ES-I3 (cell line): ENCODE results near the gene TNS1.

ENCODE experiments used
- H3K36me3 ChIP-seq: 2 replicates; pipeline ENCODE4 v1.6.1; 2013; ENCODE audit warnings: mild to moderate bottlenecking, low read length, control low read depth, moderate library complexity; ENCODE audit not compliant: insufficient read depth
- H3K4me1 ChIP-seq: 2 replicates; pipeline ENCODE4 v1.6.1; 2013; ENCODE audit warnings: mild to moderate bottlenecking, control low read depth, low read length; ENCODE audit not compliant: insufficient read depth
- H3K9ac ChIP-seq: 2 replicates; pipeline ENCODE4 v1.6.1; 2013; ENCODE audit warnings: low read depth, mild to moderate bottlenecking, low read length, moderate library complexity
- H3K9me3 ChIP-seq: 2 replicates; pipeline ENCODE4 v1.6.1; 2013; ENCODE audit warnings: mild to moderate bottlenecking, low read length, moderate library complexity; ENCODE audit not compliant: control insufficient read depth, insufficient read depth

TNS1 gene

DNA sequence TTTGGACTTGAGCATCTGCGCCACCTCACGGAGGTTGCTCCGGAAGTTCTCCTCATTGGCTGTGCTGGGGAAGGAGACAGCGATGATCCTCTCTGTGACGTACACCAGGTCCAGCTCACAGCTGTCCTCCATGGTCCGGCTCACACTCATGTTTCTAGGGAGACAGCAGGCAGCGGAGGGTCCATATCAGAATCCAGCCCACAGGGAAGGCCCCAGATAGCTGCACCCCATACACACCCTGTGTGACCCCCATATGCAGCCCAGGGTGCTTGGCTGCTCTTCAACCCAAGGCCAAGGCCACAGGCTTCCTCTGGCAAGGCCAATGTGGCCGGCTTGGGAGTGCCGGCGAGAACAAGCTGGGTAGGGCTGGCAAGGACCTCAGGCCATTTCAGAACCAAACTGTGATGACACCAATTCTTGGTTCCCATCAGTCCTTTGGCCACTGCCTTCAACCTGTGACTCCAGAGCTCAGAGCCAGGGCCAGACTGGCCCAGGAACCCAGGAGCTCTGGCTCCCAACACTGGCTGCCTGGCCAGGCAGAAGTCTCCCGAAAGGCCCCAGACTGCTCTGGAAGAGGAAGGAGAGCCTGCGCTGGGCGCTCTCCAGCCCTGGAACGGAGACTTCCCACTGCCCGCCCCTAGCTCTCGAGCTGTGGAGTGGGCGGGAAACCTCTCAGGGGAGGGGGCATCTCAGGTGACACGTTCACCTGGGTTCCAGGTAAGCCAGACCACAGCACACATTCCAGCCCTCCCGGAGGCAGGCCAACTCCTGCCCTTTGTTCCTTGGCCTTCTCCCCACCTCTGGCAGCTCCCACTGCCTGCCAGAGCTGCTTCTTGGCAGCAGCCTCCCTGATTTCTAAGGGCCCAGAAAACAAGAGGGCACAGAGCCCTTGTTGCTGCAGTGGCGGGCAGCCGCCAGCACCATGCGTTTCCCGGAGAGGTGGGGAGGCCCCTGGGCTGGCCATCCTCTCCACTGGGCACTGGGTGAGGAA, 104.7 kb downstream of the TNS1 start:
- Histone ChIP-seq H3K9ac (no peak overlapping the region), H3K4me1 (peaks cover 12% of the 10 kb centered on the region; the same call in 1 of the 2 replicates), H3K9me3 (no peaks in the 10 kb centered on the region), H3K36me3 (no peaks in the 10 kb centered on the region)

DNA sequence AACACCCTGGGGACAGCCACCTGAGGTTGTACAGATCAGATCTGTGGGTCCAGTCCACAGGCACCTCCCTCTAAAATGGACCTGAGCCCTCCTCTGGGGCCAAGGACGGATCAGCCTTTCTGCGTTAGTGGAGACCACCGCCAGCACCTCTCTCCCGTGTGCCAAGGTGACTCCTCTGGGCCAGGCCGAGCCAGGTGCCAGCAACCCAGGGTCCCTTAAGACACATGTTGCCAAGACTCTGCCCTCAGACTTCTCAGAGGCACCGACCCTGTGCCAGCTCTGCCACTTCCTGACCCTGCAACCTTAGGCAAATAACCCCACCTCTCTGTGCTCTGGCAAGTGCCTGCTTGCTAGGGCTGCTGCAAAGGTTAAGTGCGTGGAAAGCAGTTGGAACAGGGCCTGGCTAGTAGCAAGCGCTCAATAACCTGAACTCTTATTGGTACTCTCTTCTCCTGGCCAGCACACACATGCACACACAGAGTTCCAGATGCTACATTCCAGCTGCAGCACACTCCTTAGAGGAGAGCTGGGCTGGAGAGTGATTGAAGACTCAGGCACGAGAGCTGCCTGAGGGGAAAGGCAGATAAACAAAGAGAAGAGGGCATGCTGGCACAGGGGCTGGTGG, 105.6 kb downstream of the TNS1 start:
- H3K36me3 ChIP-seq = no peaks in the 10 kb centered on the region
- peaks cover 12% of the 10 kb centered on the region; the same call in 1 of the 2 replicates for H3K4me1 ChIP-seq
- H3K9ac ChIP-seq = no peak overlapping the region
- H3K9me3 ChIP-seq = no peaks in the 10 kb centered on the region

DNA sequence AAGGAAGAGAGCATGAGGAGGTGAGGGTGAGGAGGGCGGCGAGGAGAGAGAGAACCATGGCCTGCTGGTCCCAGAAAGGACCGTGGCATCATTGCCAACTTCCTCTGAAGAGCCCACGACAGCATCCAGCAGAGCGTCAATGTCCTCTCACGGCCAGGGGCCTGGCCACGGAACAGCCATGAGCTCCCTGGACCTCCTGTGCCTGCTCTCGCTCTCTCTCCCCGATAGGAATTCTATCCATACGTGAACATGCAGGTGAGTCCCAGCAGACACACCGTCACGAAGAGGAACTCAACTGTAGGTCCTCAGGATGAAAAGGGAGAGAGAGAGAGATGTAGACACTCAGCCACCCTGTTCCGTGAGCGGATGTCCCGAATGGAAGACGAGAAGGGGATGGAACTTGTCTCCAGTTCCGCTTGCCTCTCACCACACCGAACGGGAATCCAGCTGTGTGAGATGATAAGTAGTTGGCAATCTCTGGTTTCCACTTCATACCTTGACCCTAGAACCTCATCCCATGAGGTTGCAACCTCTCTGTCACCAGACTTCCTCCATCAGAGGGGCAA, 107.6 kb downstream of the TNS1 start:
- H3K9ac ChIP-seq = no peak overlapping the region
- H3K4me1 ChIP-seq = peaks cover 7% of the 10 kb centered on the region; the same call in 1 of the 2 replicates
- no peaks in the 10 kb centered on the region for H3K36me3 ChIP-seq
- H3K9me3 ChIP-seq = no peaks in the 10 kb centered on the region

DNA sequence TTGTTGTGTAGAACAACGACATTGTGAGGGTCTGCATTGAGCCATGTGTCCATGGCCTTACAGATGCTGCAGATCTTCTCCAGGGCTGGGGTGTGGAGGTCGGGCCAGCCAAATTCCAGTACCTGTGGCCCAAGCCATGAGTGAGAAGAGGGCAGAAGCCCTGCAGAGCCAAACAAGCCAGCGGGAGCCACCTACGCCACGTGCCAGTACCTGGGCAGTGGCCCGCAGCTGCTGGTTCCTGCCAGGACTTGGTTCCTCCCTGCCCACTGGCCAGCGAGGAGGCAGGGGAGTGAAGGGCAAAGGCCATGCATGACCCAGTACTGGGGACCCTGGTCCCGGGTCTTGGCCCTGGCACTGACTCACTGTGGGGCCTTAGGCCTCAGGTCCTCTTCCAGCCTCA, 109.4 kb downstream of the TNS1 start:
- no peak overlapping the region for H3K9ac ChIP-seq
- H3K4me1 ChIP-seq = no peaks in the 10 kb centered on the region
- H3K36me3 ChIP-seq = no peaks in the 10 kb centered on the region
- no peaks in the 10 kb centered on the region for H3K9me3 ChIP-seq

DNA sequence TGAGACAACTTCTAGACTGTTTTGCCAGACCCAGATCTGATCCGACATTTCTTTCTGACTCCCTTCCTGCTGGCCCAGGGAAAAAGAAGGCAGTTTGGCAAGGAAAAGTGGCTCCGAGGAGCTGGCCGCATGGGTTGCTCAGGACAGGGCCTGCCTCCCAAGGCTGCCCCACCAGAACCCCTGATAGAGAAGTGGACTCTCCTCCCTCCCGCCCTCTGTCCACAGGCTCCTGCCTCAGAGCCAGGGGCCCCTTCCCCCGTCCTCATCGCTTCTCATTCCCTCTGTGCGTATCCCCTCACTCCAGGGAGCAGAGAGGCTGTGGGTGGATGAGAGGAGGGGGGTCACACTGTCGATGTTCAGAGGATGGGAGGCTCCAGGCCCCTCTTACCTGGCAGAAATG, 110.2 kb downstream of the TNS1 start:
- H3K9me3 ChIP-seq = no peaks in the 10 kb centered on the region
- no peaks in the 10 kb centered on the region for H3K36me3 ChIP-seq
- H3K9ac ChIP-seq = no peak overlapping the region

DNA sequence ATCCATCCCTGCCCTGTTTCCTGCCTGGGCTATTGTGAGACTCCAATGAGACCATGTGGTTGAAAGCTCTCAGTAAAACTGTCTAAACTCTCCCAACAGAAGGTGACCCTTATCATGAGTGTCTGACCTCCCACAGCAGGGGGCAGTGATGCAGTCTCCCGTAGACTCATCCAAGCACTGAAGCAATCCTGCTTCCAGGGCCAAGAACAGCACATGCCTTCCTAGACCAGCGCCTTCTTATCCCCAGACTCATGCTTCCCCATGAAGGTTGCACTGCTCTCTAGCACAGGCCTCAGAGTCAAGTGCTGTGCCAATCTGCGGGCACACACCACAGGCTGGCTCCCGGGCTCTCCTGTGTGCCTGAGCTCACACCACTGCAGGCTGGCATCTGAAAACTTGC, 112.3 kb downstream of the TNS1 start:
- no peaks in the 10 kb centered on the region for H3K4me1 ChIP-seq
- H3K9ac ChIP-seq = no peak overlapping the region
- no peaks in the 10 kb centered on the region; the same call in 1 of the 2 replicates for H3K36me3 ChIP-seq
- no peaks in the 10 kb centered on the region for H3K9me3 ChIP-seq

More for the DNA sequence above, 110.2 kb downstream of the TNS1 start:
- no peaks in the 10 kb centered on the region for H3K4me1 ChIP-seq

DNA sequence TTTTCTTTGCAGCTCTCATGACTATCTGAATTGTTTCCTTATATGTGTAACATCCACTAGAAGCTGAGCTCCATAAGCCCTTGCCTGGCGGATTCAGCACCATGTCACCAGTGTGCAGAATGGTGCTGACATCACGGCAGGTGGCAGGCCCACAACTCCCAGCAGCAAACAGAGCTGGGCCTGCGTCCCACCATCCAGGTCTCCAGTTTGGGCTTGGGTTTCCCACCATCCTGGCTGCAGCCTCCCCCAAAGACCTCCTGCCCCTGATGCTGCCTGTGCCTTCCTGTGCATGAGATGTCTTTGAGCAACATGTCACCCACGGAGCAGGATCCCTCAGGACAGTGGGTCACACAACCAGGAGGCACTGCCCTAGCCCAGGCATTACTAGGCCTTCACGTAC, 113.1 kb downstream of the TNS1 start:
- Histone ChIP-seq H3K4me1 (no peaks in the 10 kb centered on the region), H3K36me3 (no peaks in the 10 kb centered on the region; the same call in 1 of the 2 replicates), H3K9me3 (no peaks in the 10 kb centered on the region), H3K9ac (no peak overlapping the region)

DNA sequence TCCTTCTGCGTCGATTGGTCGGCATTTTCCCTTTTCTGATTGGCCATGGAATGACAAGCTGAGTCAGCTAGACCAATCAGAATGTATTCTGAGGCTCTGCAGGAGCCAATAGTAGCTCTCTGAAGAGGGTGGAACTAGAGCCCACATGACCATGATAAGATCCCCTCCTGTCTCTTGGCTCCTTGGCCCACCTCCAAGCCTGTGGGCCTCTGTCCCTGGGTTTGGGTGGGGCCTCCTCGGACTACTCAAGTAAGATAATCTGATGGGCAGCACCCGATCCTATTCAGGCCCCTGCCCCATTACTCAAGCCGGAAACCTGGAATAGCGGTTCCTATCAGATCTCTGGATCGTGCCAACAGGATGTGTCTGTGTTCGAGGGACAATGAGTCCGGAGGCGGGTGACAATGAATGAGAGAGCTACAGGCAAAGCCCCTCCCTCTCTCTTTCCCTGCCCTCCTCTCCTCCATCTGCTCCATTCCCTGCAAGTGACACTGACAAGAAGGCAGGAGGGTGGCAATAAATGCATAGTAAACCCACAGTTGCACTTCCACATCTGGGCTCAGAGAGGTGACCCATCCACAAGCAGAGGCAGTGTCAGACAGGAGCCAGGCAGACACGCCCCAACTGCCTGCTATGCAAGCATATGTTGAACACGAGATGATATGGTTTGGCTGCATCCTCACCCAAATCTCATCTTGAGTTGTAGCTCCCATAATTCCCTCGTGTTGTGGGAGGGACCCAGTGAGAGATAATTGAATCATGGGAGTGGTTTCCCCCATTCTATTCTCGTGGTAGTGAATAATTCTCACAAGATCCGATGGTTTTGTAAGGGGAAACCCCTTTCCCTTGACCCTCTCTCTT, 114.7 kb downstream of the TNS1 start:
- Histone ChIP-seq H3K4me1 (no peaks in the 10 kb centered on the region), H3K9me3 (no peaks in the 10 kb centered on the region), H3K36me3 (no peaks in the 10 kb centered on the region; the same call in 1 of the 2 replicates), H3K9ac (no peak overlapping the region)

DNA sequence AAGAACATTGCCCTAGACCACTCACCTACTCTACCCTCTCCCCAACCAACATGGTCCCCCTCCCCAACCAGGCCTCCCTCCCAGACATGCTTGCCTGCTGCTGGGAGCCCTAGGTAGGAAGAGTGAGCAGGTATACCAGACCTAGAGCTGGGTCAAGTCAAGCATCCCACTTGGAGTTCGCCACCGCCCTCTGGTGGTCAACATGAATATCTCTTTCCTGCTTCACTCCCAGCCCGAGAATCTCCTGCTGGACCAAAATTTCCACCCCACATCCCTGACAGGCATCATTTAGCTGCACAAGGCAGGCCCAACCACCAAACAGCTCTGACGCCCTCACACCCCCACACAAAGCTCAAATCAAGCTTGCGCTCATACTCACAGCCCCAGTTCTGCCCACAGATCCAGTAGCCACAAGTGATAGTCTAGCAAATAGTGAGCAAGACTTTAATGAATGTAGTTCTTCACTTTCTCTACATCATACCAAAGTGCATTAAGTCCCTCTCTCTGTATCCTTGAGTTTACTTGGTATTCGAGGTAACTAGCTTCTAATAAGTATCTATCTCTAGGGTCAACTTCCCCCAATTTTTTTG, 116.0 kb downstream of the TNS1 start:
- Histone ChIP-seq H3K36me3 (no peaks in the 10 kb centered on the region; the same call in 1 of the 2 replicates), H3K4me1 (no peaks in the 10 kb centered on the region), H3K9me3 (no peaks in the 10 kb centered on the region), H3K9ac (no peak overlapping the region)

DNA sequence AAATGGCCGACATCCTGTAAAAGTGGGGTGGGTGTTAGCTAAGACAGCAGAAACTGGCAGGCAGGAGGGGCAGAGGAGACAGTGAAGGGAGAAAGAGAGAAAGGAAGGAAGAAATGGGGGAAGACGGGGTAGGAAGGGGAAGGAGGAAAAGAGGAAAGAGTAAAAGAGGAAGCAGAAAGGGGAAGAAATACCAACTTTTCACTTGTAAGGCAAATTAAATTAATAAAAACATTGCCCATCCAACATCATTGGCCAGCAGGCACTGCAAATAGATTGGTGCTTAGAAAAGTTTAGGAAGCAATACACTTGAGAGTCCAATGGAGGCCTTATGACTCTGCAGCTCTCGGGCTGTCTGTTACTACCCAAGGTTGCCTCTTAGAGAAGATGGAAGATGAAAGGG, 116.7 kb downstream of the TNS1 start:
- Histone ChIP-seq H3K4me1 (no peaks in the 10 kb centered on the region), H3K9me3 (no peaks in the 10 kb centered on the region), H3K36me3 (no peaks in the 10 kb centered on the region; the same call in 1 of the 2 replicates), H3K9ac (no peak overlapping the region)

DNA sequence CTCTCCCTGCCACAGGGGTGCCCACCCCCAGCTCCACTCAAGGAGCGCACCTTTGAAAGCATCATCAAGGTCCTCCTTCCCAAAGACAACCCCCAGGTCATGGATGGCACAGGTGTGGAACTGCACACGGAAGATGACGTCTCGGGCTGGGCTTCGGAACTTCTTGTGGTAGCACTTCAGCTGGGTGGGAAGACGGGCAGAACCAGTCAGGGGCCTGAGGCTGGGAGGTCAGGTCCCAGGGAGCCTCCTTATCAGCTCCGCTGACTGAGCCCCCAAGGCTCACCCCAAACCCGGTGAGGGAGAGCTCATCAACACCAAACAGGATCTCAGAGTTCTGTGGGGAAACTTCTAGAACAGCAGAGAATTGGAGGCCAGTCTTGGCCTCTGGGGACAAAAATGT, 117.8 kb downstream of the TNS1 start:
- Histone ChIP-seq H3K9ac (no peak overlapping the region), H3K9me3 (no peaks in the 10 kb centered on the region), H3K36me3 (no peaks in the 10 kb centered on the region; the same call in 1 of the 2 replicates)

DNA sequence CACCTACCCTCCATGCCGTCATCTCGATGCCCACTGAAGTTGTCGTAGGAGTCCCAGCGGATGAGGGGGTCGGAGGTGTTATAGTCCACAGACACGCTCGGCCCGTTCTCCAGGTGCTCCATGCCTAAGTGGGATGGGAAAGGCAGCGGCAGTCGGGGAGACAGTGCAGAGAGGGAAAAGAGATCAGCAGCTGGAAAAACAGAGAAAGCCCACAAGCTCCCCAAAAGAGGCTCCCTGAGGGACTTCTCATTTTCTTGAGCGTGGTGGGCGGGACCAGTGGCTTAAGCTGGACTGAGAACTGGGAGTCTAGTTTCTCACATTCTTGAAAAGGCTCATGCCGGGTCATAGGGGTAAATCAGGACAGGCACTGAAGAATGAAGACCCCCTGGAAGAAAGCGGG, 121.9 kb downstream of the TNS1 start:
- H3K9ac ChIP-seq = no peak overlapping the region
- H3K36me3 ChIP-seq = no peaks in the 10 kb centered on the region; the same call in 1 of the 2 replicates
- no peaks in the 10 kb centered on the region for H3K9me3 ChIP-seq
- H3K4me1 ChIP-seq = no peaks in the 10 kb centered on the region

More for the DNA sequence above, 117.8 kb downstream of the TNS1 start:
- no peaks in the 10 kb centered on the region for H3K4me1 ChIP-seq

DNA sequence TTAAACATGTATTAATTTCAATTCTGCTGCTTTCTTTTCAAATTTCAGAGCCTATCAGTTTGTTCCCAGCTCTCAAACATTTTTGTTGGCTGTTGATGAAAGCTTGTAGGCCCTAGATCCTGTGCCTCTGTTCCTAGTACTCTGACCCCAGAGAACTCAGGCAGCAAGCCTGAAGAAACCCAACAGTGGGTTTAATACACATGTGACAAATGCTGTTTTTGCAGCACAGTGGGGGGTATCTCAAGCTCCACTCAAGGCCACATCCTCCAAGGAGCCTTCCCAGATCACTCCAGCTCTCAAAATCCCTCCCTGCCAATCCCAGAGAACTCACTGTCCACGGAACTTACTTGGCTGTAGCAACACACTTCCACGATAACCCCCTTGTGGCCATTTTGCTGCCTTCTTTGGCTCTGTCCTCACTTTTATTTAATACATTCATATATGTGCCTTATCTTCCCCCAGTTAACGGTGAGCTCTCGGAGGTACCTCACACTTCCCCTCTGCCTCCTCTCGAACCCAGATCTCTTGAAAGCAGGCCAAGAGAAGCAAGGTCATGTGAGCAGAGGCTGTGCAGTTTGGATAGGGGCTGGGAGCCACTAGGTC, 122.4 kb downstream of the TNS1 start:
- H3K9me3 ChIP-seq = no peaks in the 10 kb centered on the region
- no peak overlapping the region for H3K9ac ChIP-seq
- no peaks in the 10 kb centered on the region for H3K36me3 ChIP-seq
- no peaks in the 10 kb centered on the region for H3K4me1 ChIP-seq
